Uterine smooth muscle cell (primary cell): ENCODE results near the gene USP43. TPM values are rescaled to one million over a fixed set of nuclear protein-coding genes. Genes with fewer than 3 reads are reported as not detected.

ENCODE experiments used
- total RNA-seq: library from RNA; depleted of rRNA; stranded (reverse); fragments of >200 nt; gene quantifications from 2 replicates; pipeline ENCODE4 v1.2.3, GENCODE V29; 2014

USP43 gene
- under 0.01 and 0.12 TPM in 2 replicates for total RNA-seq

GRCh38 chr17:9644910-9645751 is at the start of gene USP43:
TSS of gene USP43 (plus strand) at chr17:9645517. CDS start at chr17:9645633, 116 bp downstream.

Other genes with a start within 250 kb of the USP43 start
- 69.5 and 85.5 TPM in 2 replicates for gene STX8, start 69.7 kb upstream of the USP43 start, total RNA-seq
- gene CFAP52, start 68.9 kb upstream of the USP43 start, total RNA-seq = 0.11 and 0.62 TPM in 2 replicates
- gene DHRS7C, start 146.1 kb downstream of the USP43 start, total RNA-seq = not detected in 2 replicates
- gene GSG1L2, start 176.6 kb downstream of the USP43 start, total RNA-seq = not detected in 2 replicates
- gene GLP2R, start 180.4 kb downstream of the USP43 start, total RNA-seq = under 0.01 TPM in 1 of 2 replicates, not detected in the other